Stimulated activated CD8-positive, alpha-beta memory T cell treated with anti-CD3 and anti-CD28 coated beads, Interleukin-2, amount 100 ng/mL, for 48 hours (primary cell): ENCODE measurements around the gene PTK7.

Experiments
- DNase-seq, 2 donors: peaks; one replicate each; pipeline ENCODE4 v3.0.0-alpha.2; 2020; ENCODE audit warnings: low read depth in 2 of 2

Gene PTK7

GRCh38 chr6:43204271-43205105 is 128.4 kb downstream of the PTK7 start:
- DNase-seq: no peak

- DNase-seq: no peak
Observed at GRCh38 chr6:43205849-43206248, 129.7 kb downstream of the PTK7 start.

- no peak for DNase-seq
Observed at GRCh38 chr6:43207286-43207685, 131.2 kb downstream of the PTK7 start.
